Measurements from ENCODE around the gene CBX2.

CBX2 gene

GRCh38 chr17:79819085-79819484 is 41.1 kb downstream of the CBX2 start:
- no peaks in the 10 kb centered on the region for H3K27me3 ChIP-seq (ENCODE audit: low read length)
- H3K9ac ChIP-seq (ENCODE audit: low read length) = no peak overlapping the region
- H4K20me1 ChIP-seq (ENCODE audit: low read depth, low read length) = no peaks in the 10 kb centered on the region
- no peaks in the 10 kb centered on the region for H3K36me3 ChIP-seq (ENCODE audit: low read length)
- no peak overlapping the region for H3K4me2 ChIP-seq (ENCODE audit: low read depth, low read length, poor library complexity, severe bottlenecking)
- H3K79me2 ChIP-seq (ENCODE audit: insufficient read depth, low read length) = no peaks in the 10 kb centered on the region
- H2AFZ ChIP-seq (ENCODE audit: low read depth, low read length, severe bottlenecking) = no peak overlapping the region
- H3K9me3 ChIP-seq (ENCODE audit: insufficient read depth, low read length) = no peaks in the 10 kb centered on the region
- H3F3A ChIP-seq (ENCODE audit: insufficient read depth) = no peaks in the 10 kb centered on the region
- no peak overlapping the region for H3K27ac ChIP-seq (ENCODE audit: low read depth, low read length)
- H3K4me3 ChIP-seq (ENCODE audit: insufficient read depth, low read length, poor library complexity, severe bottlenecking) = no peak overlapping the region
- no peaks in the 10 kb centered on the region for H3K9me2 ChIP-seq (replicated peaks; ENCODE audit: insufficient read depth, low read length)
- TF ChIP-seq EZH2phosphoT487 (conservative IDR thresholded peaks at IDR 0.05; ENCODE audit: low read length) (no peak), CTCF (IDR thresholded peaks at IDR 0.05; ENCODE audit: insufficient read depth, low read length, poor library complexity, severe bottlenecking) (no peak)

GRCh38 chr17:79819534-79820276 is 41.8 kb downstream of the CBX2 start:
- H3K4me3 ChIP-seq (ENCODE audit: insufficient read depth, low read length, poor library complexity, severe bottlenecking) = no peak overlapping the region
- H3K9ac ChIP-seq (ENCODE audit: low read length) = no peak overlapping the region
- H2AFZ ChIP-seq (ENCODE audit: low read depth, low read length, severe bottlenecking) = no peak overlapping the region
- H3K9me3 ChIP-seq (ENCODE audit: insufficient read depth, low read length) = no peaks in the 10 kb centered on the region
- H3K36me3 ChIP-seq (ENCODE audit: low read length) = no peaks in the 10 kb centered on the region
- H3K79me2 ChIP-seq (ENCODE audit: insufficient read depth, low read length) = no peaks in the 10 kb centered on the region
- no peaks in the 10 kb centered on the region for H3K27me3 ChIP-seq (ENCODE audit: low read length)
- no peak overlapping the region for H3K4me2 ChIP-seq (ENCODE audit: low read depth, low read length, poor library complexity, severe bottlenecking)
- H3K9me2 ChIP-seq (replicated peaks; ENCODE audit: insufficient read depth, low read length) = no peaks in the 10 kb centered on the region
- H3F3A ChIP-seq (ENCODE audit: insufficient read depth) = no peaks in the 10 kb centered on the region
- H4K20me1 ChIP-seq (ENCODE audit: low read depth, low read length) = no peaks in the 10 kb centered on the region
- no peak overlapping the region for H3K27ac ChIP-seq (ENCODE audit: low read depth, low read length)
- TF ChIP-seq EZH2phosphoT487 (conservative IDR thresholded peaks at IDR 0.05; ENCODE audit: low read length) (no peak), CTCF (IDR thresholded peaks at IDR 0.05; ENCODE audit: insufficient read depth, low read length, poor library complexity, severe bottlenecking) (no peak)

- no peak overlapping the region for H3K27ac ChIP-seq (ENCODE audit: low read depth, low read length)
- H3K4me2 ChIP-seq (ENCODE audit: low read depth, low read length, poor library complexity, severe bottlenecking) = no peak overlapping the region
- no peaks in the 10 kb centered on the region for H4K20me1 ChIP-seq (ENCODE audit: low read depth, low read length)
- H3K79me2 ChIP-seq (ENCODE audit: insufficient read depth, low read length) = no peaks in the 10 kb centered on the region
- H3K4me3 ChIP-seq (ENCODE audit: insufficient read depth, low read length, poor library complexity, severe bottlenecking) = no peak overlapping the region
- TF ChIP-seq EZH2phosphoT487 (conservative IDR thresholded peaks at IDR 0.05; ENCODE audit: low read length) (no peak), CTCF (IDR thresholded peaks at IDR 0.05; ENCODE audit: insufficient read depth, low read length, poor library complexity, severe bottlenecking) (no peak)
- H3K36me3 ChIP-seq (ENCODE audit: low read length) = no peaks in the 10 kb centered on the region
- H2AFZ ChIP-seq (ENCODE audit: low read depth, low read length, severe bottlenecking) = no peak overlapping the region
- H3K9me2 ChIP-seq (replicated peaks; ENCODE audit: insufficient read depth, low read length) = no peaks in the 10 kb centered on the region
- H3K9me3 ChIP-seq (ENCODE audit: insufficient read depth, low read length) = no peaks in the 10 kb centered on the region
- H3F3A ChIP-seq (ENCODE audit: insufficient read depth) = no peaks in the 10 kb centered on the region
- no peak overlapping the region for H3K9ac ChIP-seq (ENCODE audit: low read length)
- no peaks in the 10 kb centered on the region for H3K27me3 ChIP-seq (ENCODE audit: low read length)
Observed at GRCh38 chr17:79820959-79821330, 43.0 kb downstream of the CBX2 start.

All from SU-DHL-6 (cell line).